Type B pancreatic cell (in vitro differentiated cells): Measurements from ENCODE around the gene TRIM33. TPM values are rescaled to one million over a fixed set of nuclear protein-coding genes. Genes with fewer than 3 reads are reported as not detected.

Experiments used
- DNase-seq: peaks from one replicate; pipeline ENCODE4 v3.0.0; 2021; ENCODE audit warnings: mixed read lengths; ENCODE audit not compliant: unreplicated experiment; ENCODE audit errors: extremely low spot score
- H3K27ac Mint-ChIP-seq: 2 replicates; pipeline ENCODE4 v1.8.0; 2021; ENCODE audit warnings: mild to moderate bottlenecking, mixed read lengths
- H3K27me3 Mint-ChIP-seq: 2 replicates; pipeline ENCODE4 v1.8.0; 2021; ENCODE audit warnings: mixed read lengths
- H3K36me3 Mint-ChIP-seq: 2 replicates; pipeline ENCODE4 v1.8.0; 2021; ENCODE audit warnings: mixed read lengths
- H3K4me1 Mint-ChIP-seq: one replicate; pipeline ENCODE4 v1.8.0; 2021; ENCODE audit warnings: mixed read lengths; ENCODE audit not compliant: unreplicated experiment
- H3K4me3 Mint-ChIP-seq: 2 replicates; pipeline ENCODE4 v1.8.0; 2021; ENCODE audit warnings: mild to moderate bottlenecking, mixed read lengths
- H3K9me3 Mint-ChIP-seq: 2 replicates; pipeline ENCODE4 v1.8.0; 2021; ENCODE audit warnings: mixed read lengths
- total RNA-seq: library from RNA; stranded (reverse); gene quantifications from 2 replicates; pipeline ENCODE4 v1.2.1, GENCODE V29; 2021; ENCODE audit warnings: low replicate concordance
- TF ChIP-seq, protein P1 (sequence below): fragments of 200-600 bp; sonication (generic); conservative IDR thresholded peaks from 2 replicates; pipeline ENCODE4 v1.5.0; 2021; ENCODE audit warnings: antibody characterized with exemption, mild to moderate bottlenecking

The TRIM33 gene
- total RNA-seq, 1 donor from 2014 or later, result 46.6 TPM

DNA sequence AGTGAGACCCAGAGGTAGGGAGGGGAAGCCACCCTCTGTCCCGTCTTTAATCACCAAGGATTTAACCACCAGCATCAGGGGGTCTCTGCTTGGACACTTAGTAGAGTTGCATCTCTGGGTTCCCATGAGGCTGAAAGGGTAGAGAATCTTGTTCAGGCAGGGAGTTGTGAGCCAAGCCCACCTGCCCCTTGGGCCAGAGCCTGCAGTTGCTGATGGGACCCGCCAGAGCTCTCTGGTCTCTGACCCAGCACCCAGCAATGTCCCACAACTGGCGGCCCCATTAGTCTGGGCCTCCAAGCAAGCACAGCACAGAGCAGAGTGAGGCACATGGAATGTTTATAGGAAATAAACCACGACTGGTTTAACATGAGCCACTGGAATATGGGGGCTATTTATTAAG, 166.3 kb downstream of the TRIM33 start:
- DNase-seq, result peak; percentile 37
- peaks cover 13% of the 10 kb centered on the region for H3K27me3 Mint-ChIP-seq
- H3K4me1 Mint-ChIP-seq, result peaks cover 17% of the 10 kb centered on the region
- TF ChIP-seq, protein P1, sequence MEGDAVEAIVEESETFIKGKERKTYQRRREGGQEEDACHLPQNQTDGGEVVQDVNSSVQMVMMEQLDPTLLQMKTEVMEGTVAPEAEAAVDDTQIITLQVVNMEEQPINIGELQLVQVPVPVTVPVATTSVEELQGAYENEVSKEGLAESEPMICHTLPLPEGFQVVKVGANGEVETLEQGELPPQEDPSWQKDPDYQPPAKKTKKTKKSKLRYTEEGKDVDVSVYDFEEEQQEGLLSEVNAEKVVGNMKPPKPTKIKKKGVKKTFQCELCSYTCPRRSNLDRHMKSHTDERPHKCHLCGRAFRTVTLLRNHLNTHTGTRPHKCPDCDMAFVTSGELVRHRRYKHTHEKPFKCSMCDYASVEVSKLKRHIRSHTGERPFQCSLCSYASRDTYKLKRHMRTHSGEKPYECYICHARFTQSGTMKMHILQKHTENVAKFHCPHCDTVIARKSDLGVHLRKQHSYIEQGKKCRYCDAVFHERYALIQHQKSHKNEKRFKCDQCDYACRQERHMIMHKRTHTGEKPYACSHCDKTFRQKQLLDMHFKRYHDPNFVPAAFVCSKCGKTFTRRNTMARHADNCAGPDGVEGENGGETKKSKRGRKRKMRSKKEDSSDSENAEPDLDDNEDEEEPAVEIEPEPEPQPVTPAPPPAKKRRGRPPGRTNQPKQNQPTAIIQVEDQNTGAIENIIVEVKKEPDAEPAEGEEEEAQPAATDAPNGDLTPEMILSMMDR, result no peak
- H3K27ac Mint-ChIP-seq, result no peak overlapping the region
- no peaks in the 10 kb centered on the region for H3K9me3 Mint-ChIP-seq
- no peaks in the 10 kb centered on the region for H3K36me3 Mint-ChIP-seq
- no peak overlapping the region for H3K4me3 Mint-ChIP-seq

Other genes with a start within 250 kb of the TRIM33 start
- 42.2 and 45.5 TPM in 2 replicates for gene BCAS2, start 70.4 kb upstream of the TRIM33 start, total RNA-seq
- gene DENND2C, start 158.8 kb upstream of the TRIM33 start, total RNA-seq, result 3.6 and 8.8 TPM in 2 replicates
- gene AMPD1, start 184.3 kb upstream of the TRIM33 start, total RNA-seq, result not detected in 2 replicates
- 49.4 and 54.8 TPM in 2 replicates for gene NRAS, start 205.6 kb upstream of the TRIM33 start, total RNA-seq
- gene CSDE1, start 246.8 kb upstream of the TRIM33 start, total RNA-seq, result 532 and 538 TPM in 2 replicates